K562 (cell line): ENCODE results near the gene PHETA1. TPM values are rescaled to one million over a fixed set of nuclear protein-coding genes. Genes with fewer than 3 reads are reported as not detected.

Experiments
- BDP1 ChIP-seq: IDR thresholded peaks from 3 replicates; pipeline ENCODE4 v1.6.1; 2011; ENCODE audit not compliant: insufficient read length, insufficient read depth
- CREB5 ChIP-seq: fragments of 250-450 bp; sonication (Bioruptor Pico); IDR thresholded peaks from 2 replicates; pipeline ENCODE4 v1.5.0; 2020; ENCODE audit warnings: mild to moderate bottlenecking
- CTCFL ChIP-seq: IDR thresholded peaks from 2 replicates; pipeline ENCODE4 v1.6.1; 2011; ENCODE audit warnings: borderline replicate concordance, low read depth, mild to moderate bottlenecking, moderate library complexity, low read length; ENCODE audit not compliant: insufficient read depth, poor library complexity, severe bottlenecking
- E2F3 ChIP-seq: fragments of 250-450 bp; sonication (Bioruptor Pico); IDR thresholded peaks from 2 replicates; pipeline ENCODE4 v1.4.0; 2020; ENCODE audit warnings: mild to moderate bottlenecking
- ELF4 ChIP-seq: fragments of 450-650 bp; formaldehyde crosslinking; IDR thresholded peaks from 2 replicates; pipeline ENCODE4 v1.4.0; 2022; ENCODE audit warnings: missing genetic modification characterization
- EP400 ChIP-seq: fragments of 450-650 bp; IDR thresholded peaks from 2 replicates; pipeline ENCODE4 v1.6.1; 2017; ENCODE audit warnings: antibody characterized with exemption, mild to moderate bottlenecking, moderate library complexity
- GTF2B ChIP-seq: IDR thresholded peaks from 2 replicates; pipeline ENCODE4 v1.6.1; 2011; ENCODE audit not compliant: insufficient read length; ENCODE audit errors: extremely low read depth
- GTF3C2 ChIP-seq: IDR thresholded peaks from 3 replicates; pipeline ENCODE4 v1.6.1; 2011; ENCODE audit warnings: borderline replicate concordance, mild to moderate bottlenecking, moderate library complexity; ENCODE audit not compliant: insufficient read length; ENCODE audit errors: extremely low read depth
- KLF1 ChIP-seq: fragments of 450-650 bp; IDR thresholded peaks from 2 replicates; pipeline ENCODE4 v1.6.1; 2016; ENCODE audit warnings: missing genetic modification characterization, missing compliant biosample characterization
- MECOM ChIP-seq: fragments of 250-450 bp; sonication (Bioruptor Pico); IDR thresholded peaks from 2 replicates; pipeline ENCODE4 v1.8.0; 2022; ENCODE audit warnings: inconsistent platforms
- MEIS2 ChIP-seq: fragments of 450-650 bp; IDR thresholded peaks from 2 replicates; pipeline ENCODE4 v1.6.1; 2014; ENCODE audit warnings: mild to moderate bottlenecking; ENCODE audit not compliant: partially characterized antibody
- NFE2 ChIP-seq: IDR thresholded peaks from 2 replicates; pipeline ENCODE4 v1.6.1; 2014; ENCODE audit warnings: antibody characterized with exemption, low read depth
- NONO ChIP-seq, 2 experiments: fragments of 200-400 bp in 1 of 2; fragments of 450-650 bp in 1 of 2; formaldehyde crosslinking in 1 of 2; IDR thresholded peaks; 2 replicates each; pipeline ENCODE4 v1.6.1; 2017; ENCODE audit warnings: low read depth in 2 of 2, mild to moderate bottlenecking in 2 of 2, moderate library complexity in 2 of 2, low read length in 1 of 2
- RBFOX2 ChIP-seq: fragments of 200-400 bp; formaldehyde crosslinking; IDR thresholded peaks from 2 replicates; pipeline ENCODE4 v1.6.1; 2017; ENCODE audit warnings: low read depth, mild to moderate bottlenecking, low read length, moderate library complexity
- SMAD2 ChIP-seq: fragments of 150-350 bp; IDR thresholded peaks from 2 replicates; pipeline ENCODE4 v1.6.1; 2014; ENCODE audit warnings: low read depth, mild to moderate bottlenecking, low read length
- ZC3H8 ChIP-seq: fragments of 450-650 bp; IDR thresholded peaks from 2 replicates; pipeline ENCODE4 v1.6.1; 2017
- ZNF444 ChIP-seq: fragments of 250-450 bp; sonication (Bioruptor Pico); IDR thresholded peaks from 2 replicates; pipeline ENCODE4 v1.4.0; 2020; ENCODE audit warnings: mild to moderate bottlenecking, moderate library complexity
- ZNF512 ChIP-seq: IDR thresholded peaks from 2 replicates; pipeline ENCODE4 v1.6.1; 2016; ENCODE audit warnings: missing genetic modification characterization, missing compliant biosample characterization
- ZNF583 ChIP-seq: fragments of 250-450 bp; sonication (Bioruptor Pico); IDR thresholded peaks from 2 replicates; pipeline ENCODE4 v1.4.0; 2020
- ZNF785 ChIP-seq: fragments of 250-450 bp; sonication (Bioruptor Pico); IDR thresholded peaks from 2 replicates; pipeline ENCODE4 v1.4.0; 2020; ENCODE audit warnings: mild to moderate bottlenecking
- polyA plus RNA-seq, 8 experiments: library from polyadenylated mRNA; depleted of rRNA in 4 of 8; stranded (reverse) in 5 of 8; unstranded in 3 of 8; fragments of >200 nt; fragmentation: Nextera tagmentation in 2 of 8; fragmentation: Illumina TruSeq in 1 of 8; extraction: Ambion mirVana in 2 of 8; extraction: Trizol in 1 of 8; gene quantifications; 2 replicates each; pipeline versions ENCODE4 v1.2.1 to v1.2.3, GENCODE V29; 2011 to 2014; ENCODE audit warnings: inconsistent platforms in 1 of 8, missing spikeins in 1 of 8
- total RNA-seq, 7 experiments: library from RNA; depleted of rRNA in 6 of 7; stranded (reverse); fragments of >200 nt in 6 of 7; fragmentation: Illumina TruSeq in 2 of 7; extraction: Trizol in 2 of 7; gene quantifications; 2 replicates each; pipeline versions ENCODE4 v1.2.1 to v1.2.3, GENCODE V29; 2011 to 2021; ENCODE audit warnings: low replicate concordance in 1 of 7

PHETA1 gene
- total and polyA plus RNA-seq, 9 of the 15 experiments (the other 6 are each of a cell fraction or from before 2014, with no cell fraction given), result 0.03 to 12.4 (median 3.0) TPM

GRCh38 chr12:111409780-111410430, 41.0 kb upstream of the PHETA1 start (continued):
- no peak for TF ChIP-seq NONO (IDR thresholded peaks at IDR 0.05; ENCODE audit: low read depth in 2 of 2, low read length in 1 of 2)
- TF ChIP-seq ZNF583, result peak; percentile 31; the same call in 1 of the 2 replicates
- no peak for TF ChIP-seq ZNF444 (CRISPR knock-in tag)
- no peak for TF ChIP-seq ZC3H8
- no peak for TF ChIP-seq SMAD2
- TF ChIP-seq KLF1 (tag), result no peak
- peak; percentile 59; the same call in 1 of the 2 replicates for TF ChIP-seq EP400
- no peak for TF ChIP-seq CTCFL
- peak; percentile 71 for TF ChIP-seq RBFOX2
- TF ChIP-seq E2F3, result no peak
- no peak for TF ChIP-seq GTF2B
- peak; percentile 83 for TF ChIP-seq MEIS2
- no peak for TF ChIP-seq ELF4 (CRISPR knock-in tag)
- no peak for TF ChIP-seq CREB5 (CRISPR knock-in tag)
- no peak for TF ChIP-seq GTF3C2
- TF ChIP-seq MECOM (CRISPR knock-in tag), result no peak
- TF ChIP-seq ZNF785 (CRISPR knock-in tag), result no peak
- no peak for TF ChIP-seq NFE2
- no peak for TF ChIP-seq ZNF512 (tag)
- no peak for TF ChIP-seq BDP1
